GM18508 (cell line): ENCODE results near the gene ZNF543.
"Not testable (repeated sequence)": the region's sequence is repeated elsewhere in the genome, so short reads cannot be mapped to it uniquely, and the experiment has no call there.

ENCODE experiments used
- ATAC-seq: cut with Tn5 transposase; IDR thresholded peaks from one replicate; pipeline ENCODE4 v1.9.1; 2021; ENCODE audit warnings: moderate number of reproducible peaks; ENCODE audit not compliant: insufficient read depth, unreplicated experiment

Gene ZNF543

DNA sequence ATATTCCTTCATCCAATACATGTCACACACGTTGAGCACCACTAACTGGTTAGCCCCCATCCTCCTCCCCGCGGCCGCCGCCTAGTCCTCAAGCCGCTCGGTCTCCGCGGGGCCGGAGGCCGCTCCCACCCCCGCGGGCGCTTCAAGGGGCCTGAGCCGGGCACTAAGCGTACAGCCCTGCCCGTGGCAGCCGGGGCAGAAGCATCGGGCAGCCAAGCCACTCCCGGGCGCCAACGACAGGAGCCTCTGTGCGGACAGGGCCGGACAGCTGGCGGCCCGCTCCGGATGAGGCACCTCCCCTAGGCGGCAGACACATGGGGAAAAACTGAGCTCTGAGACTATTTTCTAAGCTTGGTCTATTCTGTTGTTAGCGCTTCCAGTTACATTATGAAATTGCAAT, 2.8 kb upstream of the ZNF543 start:
- no peak for ATAC-seq

- ATAC-seq: peak; percentile 17
Measured at GRCh38 chr19:57319869-57320179, 448 bp upstream of the ZNF543 start.

DNA sequence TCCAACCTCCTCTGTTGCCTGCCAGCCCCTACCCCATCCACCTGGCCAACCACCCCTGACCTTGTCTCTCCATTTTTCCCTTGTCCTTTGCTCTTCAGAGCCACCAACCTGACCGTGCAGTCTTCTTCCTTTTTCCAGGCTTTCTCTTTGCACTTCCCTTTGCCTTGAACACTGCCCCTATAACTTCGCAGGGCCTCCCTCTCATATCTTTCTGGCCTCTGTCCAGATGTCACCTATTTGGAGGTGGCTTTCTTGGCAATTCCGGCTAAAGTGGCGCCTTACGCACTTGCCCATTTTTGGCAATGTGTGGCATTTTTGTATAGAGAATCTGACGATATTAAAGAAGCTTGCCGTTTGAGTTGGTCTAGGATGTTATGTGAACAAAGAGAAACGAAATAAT, 844 bp downstream of the ZNF543 start:
- no peak for ATAC-seq

GRCh38 chr19:57321751-57322150, 1.5 kb downstream of the ZNF543 start:
- ATAC-seq: no peak

- ATAC-seq: no peak
Measured at GRCh38 chr19:57324992-57325391, 4.7 kb downstream of the ZNF543 start.

GRCh38 chr19:57327993-57328392, 7.7 kb downstream of the ZNF543 start:
- ATAC-seq: no peak

DNA sequence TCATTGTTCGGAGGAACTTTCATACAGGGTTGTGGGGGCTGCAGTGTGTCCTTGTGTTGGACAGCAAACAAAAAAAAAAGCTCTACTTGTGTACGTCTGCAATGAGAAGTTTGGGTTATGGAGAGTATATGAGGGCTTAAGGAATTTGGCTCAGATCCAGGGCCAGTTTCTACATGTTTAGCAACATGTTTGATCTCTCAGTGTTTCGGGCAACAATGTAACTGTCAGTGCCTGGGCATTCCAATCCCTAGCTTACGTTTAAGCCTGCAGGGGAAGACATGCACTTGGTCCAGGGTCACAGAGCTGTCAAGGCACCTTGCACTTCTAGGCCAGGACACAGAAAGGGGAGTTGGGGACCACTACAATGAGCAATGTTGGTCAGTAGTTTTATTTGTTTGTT, 13.9 kb downstream of the ZNF543 start:
- ATAC-seq: no peak

DNA sequence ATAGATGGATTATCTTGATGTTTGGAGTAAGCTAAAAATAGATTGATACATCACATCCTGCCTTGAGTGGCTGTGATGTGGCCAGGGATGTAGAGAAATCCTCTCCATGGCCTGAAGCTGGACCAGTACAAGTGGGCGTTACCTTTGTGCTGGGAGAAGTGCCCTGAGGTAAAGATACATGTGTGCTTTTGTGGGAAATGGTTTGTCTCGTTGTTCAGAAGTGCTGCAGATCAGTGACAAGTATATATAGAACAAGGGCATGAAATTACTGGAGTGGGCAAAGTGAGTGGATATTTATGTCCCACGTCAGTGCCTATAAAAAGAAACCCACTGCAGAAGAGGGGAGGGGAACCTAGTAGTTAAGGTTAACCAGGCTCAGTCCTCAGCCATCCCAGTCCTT, 18.6 kb downstream of the ZNF543 start:
- ATAC-seq: no peak

- no peak for ATAC-seq
Measured at GRCh38 chr19:57342582-57342981, 22.3 kb downstream of the ZNF543 start.

DNA sequence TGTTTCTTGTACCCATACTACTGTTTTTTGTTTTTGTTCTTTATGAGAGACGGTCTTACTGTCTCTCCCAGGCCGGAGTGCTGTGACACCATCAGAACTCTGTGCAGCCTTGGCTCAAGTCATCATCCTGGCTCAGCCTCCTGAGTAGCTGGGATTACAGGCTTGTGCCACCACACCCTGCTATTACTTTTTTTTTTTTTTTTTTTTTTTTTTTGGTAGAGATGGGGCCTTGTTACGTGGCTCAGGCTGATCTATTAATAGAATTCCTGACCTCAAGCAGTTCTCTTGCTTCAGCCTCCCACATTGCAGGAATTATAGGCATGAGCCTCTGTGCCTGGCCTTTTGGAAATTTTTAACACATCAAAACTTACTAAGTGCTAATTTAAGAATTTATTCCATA, 27.9 kb downstream of the ZNF543 start:
- ATAC-seq: no peak

DNA sequence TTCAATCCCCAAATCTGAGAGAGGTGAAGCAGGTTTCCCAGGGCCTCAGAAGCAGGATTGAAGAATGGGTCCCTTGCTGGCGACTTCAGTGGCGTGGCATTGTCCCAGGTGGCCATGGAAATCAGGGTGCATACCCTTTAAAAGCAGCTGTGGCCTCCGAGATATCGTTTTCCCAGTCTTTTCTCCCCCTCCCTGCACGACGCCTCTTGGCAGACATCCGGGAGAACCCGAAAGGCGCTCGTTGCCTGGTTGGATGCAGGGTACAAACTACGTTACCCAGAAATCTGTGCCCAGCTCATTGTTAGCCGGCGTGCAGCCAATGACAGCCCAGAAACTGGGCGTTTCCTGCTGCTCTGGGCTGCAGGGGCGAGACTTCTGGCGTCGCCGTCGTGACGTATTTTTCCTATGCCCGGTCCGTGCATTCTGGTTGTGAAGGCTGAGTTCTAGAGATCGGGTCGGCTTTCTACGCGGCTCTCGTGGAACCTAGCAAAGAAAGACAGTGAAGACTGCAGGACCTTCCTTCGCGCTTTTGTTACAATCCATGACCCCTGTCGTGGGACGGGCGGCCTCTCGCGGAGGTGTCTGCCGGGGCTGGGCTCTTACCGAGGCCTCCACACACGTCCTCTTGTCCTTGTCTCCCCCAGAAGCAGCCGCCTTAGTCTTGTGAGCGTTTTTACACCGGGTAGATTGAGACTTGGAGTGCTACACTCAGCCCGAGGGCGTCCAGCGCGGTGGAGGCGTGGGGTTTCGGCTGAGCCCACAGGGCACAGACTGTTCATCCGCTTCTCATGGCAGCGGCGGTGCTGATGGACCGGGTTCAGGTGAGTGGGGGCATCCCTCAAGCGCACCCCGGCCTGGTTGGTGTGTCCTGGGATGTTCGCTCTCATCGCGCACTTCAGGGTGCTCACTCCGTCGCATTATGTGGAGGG, 30.9 kb downstream of the ZNF543 start, which contains the start of gene ZNF304:
TSS of gene ZNF304 (plus strand) at position 395 of the 929 bp plus-strand sequence. CDS start at position 789, 394 bp downstream.
- ATAC-seq: peak; percentile 87

DNA sequence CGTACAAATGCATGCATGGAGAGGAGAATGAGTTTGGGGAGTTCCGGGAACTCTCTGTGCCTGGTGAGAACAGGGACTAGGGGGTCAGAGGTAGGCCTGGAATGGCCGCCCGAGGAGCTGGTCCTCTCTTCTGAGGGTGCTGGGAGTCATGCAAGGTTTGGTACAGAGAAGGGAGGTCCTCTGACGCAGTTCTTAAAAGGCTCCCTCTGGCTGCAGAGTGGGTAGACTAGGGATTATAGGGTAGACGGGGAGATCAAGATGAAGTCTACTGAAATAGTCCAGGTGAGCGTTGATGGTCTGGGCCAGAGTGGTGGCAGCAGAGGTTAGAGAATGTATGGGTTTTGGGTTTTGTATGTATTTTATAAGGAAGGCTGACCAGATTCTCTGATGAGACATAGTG, 31.6 kb downstream of the ZNF543 start:
- no peak for ATAC-seq

GRCh38 chr19:57355916-57356315, 35.6 kb downstream of the ZNF543 start:
- no peak for ATAC-seq

DNA sequence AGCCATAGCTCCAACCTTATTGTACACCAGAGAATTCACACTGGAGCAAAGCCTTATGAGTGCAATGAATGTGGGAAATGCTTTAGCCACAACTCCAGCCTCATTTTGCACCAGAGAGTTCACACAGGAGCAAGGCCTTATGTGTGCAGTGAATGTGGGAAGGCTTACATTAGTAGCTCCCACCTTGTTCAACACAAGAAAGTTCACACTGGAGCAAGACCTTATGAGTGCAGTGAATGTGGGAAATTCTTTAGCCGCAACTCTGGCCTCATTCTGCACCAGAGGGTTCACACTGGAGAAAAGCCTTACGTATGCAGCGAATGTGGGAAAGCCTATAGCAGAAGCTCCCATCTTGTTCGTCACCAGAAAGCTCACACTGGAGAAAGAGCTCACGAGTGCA, 37.1 kb downstream of the ZNF543 start:
- no peak for ATAC-seq

- ATAC-seq: no peak
Measured at GRCh38 chr19:57359300-57359699, 39.0 kb downstream of the ZNF543 start.

DNA sequence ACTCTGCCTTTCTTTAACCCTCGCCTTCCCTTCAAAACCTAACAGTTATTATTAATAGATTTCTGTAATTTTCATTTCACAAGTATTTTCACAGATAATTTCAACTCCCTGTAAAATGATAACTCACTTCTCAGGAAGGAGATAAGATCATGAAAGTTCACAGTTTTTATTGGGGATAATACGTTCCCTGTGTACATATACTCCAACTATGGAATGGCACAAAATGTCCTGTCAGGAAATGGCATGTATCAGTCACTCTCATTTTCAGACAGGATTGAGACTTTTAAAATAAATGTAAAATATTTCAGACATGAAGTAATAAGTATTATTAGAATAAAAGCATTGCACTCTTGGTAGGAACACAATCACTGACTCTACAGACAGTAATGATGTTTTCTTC, 42.1 kb downstream of the ZNF543 start:
- no peak for ATAC-seq

GRCh38 chr19:57362997-57363687, 42.9 kb downstream of the ZNF543 start, which contains the start of the genes TRAPPC2B and ZNF547:
TSS of gene TRAPPC2B (plus strand) at chr19:57363551. CDS start at chr19:57364834, 1,283 bp downstream.
TSS of gene ZNF547 (plus strand) at chr19:57363551. CDS start at chr19:57368556, 5,005 bp downstream.
- peak; percentile 94 for ATAC-seq

DNA sequence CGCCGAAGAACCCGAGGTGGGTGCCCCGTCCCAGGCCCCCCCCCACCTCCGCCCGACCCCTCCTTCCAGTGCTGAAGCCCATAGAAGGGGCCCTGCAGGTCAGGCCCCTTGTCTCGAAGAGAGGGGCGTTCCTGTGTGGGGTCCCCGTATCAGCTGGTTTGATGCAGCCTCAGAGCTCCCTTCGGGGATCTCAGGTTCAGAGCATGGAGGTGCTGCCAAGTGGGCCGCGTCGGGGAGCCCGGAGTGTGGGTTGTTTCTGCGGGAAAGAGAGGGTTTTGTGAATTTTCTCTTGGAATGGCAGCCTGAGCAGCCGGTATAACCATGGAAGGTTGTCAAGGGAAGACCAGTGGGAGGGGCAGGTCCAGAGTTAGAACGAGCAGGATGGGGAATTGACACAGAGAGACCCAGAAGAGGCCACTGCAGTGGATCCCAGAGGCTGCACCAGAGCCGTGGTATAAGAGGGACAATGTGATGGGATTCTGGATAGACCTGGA, 43.5 kb downstream of the ZNF543 start:
- ATAC-seq: no peak

GRCh38 chr19:57366776-57367175, 46.5 kb downstream of the ZNF543 start:
- ATAC-seq: no peak

- no peak for ATAC-seq
Measured at GRCh38 chr19:57374179-57374578, 53.9 kb downstream of the ZNF543 start.

GRCh38 chr19:57374647-57375046, 54.4 kb downstream of the ZNF543 start:
- ATAC-seq: not testable (repeated sequence)
